ENCODE measurements around the gene TNFAIP8L1. TPM values are rescaled to one million over a fixed set of nuclear protein-coding genes. Genes with fewer than 3 reads are reported as not detected.

Gene TNFAIP8L1
- total RNA-seq, 1 experiment from 2014 or later = 6.3 TPM

GRCh38 chr19:4647676-4648644 lies 8.6 kb downstream of the TNFAIP8L1 start:
- no peak for DNase-seq (ENCODE audit: low spot score)

DNA sequence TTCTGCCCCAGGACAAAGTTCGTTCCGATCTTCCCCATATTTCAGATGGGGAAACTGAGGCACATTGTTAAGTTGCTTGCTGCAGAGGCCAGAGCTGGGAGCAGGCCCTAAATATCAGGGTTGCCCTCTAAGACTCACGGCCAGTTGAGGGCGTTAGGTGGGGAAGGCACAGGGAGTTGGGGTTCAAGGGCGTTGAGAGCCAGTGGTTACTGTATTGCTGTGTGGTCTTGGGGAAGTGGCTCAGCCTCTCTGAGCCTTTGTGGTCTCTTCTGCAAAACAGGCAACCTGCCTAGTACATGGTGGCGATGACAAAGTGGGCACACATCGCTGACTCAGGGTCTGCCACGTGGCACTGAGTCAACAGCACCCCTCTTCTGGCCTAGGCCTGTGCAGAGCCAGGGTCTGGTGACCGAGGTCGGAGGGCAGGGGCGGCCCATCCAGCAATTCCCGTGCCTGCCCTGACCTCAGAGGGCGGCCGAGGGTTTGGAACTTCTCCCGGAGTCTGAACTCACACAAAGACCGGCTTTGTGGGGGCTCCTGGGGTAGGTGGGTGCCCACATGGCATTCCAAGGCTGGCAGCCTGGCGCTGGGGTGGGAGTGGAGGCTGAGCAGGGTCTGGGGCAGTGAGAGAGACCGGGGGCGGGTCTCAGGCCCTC lies 10.2 kb downstream of the TNFAIP8L1 start:
- DNase-seq (ENCODE audit: low spot score) = no peak

DNA sequence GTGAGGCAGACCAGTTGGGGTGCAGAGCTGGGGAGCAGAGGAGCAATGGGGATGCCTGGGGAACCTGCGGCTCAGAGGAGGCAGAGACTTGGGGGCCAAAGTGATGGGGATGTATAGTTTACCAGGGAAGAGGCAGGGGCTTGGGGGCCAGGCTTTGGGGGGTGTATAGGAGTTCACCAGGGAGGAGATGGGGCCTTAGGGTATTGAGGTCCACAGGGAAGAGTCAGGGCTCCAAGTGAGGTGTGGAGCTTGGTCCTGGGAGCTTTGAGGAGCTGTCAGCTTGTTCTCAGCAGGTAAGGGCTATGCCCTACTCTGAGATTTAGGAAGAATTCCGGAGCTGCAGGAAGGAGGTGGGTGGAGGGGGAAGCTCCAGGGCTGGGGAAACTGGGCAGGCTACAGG lies 10.8 kb downstream of the TNFAIP8L1 start:
- DNase-seq (ENCODE audit: low spot score) = no peak

DNA sequence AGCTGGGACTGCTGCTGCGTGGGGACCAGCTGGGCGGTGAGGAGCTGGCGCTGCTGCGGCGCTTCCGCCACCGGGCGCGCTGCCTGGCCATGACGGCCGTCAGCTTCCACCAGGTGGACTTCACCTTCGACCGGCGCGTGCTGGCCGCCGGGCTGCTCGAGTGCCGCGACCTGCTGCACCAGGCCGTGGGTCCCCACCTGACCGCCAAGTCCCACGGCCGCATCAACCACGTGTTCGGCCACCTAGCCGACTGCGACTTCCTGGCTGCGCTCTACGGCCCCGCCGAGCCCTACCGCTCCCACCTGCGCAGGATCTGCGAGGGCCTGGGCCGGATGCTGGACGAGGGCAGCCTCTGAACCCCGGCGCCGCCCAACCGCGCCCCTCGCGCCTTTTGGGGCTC lies 12.8 kb downstream of the TNFAIP8L1 start:
- DNase-seq (ENCODE audit: low spot score) = no peak

- no peak for DNase-seq (ENCODE audit: low spot score)
Measured at GRCh38 chr19:4653793-4654436, 14.6 kb downstream of the TNFAIP8L1 start.

DNA sequence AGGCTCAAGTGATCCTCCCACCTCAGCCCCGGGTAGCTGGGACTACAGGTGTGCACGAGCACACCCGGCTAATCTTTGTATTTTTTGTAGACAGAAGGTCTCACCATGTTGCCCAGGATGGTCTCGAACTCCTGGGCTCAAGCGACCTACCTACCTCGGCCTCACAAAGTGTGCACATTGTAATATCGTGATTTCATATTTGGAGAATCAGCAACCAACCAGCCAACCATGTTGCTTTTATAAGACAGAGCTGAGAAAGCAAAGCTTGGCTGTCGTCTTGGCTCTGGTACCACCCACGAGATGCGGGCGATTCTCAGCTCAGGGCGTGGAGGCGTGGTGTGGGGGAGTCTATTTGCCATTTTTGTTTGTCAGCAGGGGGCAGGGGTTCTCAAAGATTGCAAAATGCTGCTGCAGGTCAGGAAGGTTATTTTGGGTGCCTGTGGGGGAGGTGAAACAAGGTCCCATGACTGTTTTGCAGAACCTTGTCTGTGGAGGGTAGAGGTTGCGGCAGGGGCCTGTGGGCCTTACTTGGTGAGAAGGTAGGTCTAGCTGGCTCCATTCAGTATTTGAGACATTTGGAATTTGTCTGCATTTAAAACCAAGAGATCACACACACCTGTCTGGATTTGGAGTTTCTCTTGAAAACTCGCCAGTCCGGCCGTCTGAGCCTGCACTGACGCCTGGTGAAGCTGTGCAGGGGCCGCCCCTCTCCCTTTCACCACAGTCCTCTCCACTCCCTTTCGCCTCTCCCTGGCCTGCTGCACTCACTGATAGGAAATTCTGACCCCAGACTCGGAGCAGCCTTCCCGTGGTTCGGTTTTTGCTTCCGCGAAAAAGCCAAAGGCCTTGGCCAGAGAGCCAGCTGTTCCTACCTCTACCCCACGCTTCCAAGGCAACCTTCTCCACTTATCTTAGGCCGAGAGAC lies 15.4 kb downstream of the TNFAIP8L1 start:
- DNase-seq (ENCODE audit: low spot score) = no peak

DNA sequence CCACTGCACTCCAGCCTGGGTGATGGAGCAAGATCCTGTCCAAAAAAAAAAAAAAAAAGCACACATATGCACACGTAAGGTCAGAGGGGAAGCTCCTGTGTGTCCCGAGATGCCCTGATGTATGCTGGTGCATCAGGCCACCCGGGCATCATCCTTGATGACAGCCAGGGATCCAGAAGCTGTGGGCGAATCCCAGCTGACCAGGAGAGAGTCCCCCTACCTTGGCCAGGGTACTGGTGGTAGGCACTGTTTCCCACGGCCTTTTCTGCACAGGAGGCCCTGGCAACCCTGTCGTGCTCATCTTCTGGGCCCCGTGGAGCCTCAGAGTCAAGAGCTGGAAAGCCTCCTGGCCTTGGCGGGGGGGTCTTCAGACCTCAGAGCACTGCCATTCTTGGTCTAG lies 16.8 kb downstream of the TNFAIP8L1 start:
- DNase-seq (ENCODE audit: low spot score) = no peak

DNA sequence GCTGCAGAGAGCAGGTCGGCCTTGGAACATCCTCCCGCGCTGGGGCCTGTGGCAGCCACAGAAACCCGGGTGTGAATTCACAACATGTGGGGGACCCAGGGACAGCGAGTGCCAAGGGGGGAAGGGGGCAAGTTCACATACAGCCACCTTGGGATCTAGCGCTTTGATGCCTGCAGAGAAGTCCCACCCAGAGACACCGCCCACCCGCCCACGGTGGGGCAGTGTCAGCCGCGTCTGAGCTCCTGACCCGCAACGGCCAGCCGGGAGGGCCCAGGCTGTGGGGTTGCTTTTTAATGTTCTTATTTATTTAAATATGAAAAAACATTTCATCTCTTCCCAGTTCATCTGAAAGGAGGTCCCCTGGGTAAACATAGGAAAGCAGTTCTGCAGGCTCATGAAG lies 17.9 kb downstream of the TNFAIP8L1 start:
- no peak for DNase-seq (ENCODE audit: low spot score)

DNA sequence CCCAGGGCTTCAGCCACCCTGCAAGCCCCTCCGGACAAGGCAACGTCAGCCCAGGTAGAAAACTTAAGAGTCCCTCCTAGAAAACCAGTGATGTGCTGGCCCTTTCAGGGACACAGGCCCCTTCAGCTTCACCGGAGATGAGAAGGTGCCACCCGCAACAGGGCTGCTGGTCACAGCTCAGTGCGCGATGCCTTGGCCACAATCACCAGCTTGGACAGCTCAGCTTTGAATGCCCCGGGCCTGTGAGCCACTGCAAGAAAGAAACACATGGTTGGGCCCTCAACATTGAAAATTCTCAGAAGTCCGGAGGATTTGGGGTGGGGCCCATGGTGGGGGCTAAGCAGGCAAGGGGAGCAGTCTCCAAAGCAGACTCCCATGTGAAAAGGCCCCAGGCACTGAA lies 18.5 kb downstream of the TNFAIP8L1 start:
- DNase-seq (ENCODE audit: low spot score) = no peak

- DNase-seq (ENCODE audit: low spot score) = no peak
Measured at GRCh38 chr19:4660181-4660791, 21.0 kb downstream of the TNFAIP8L1 start.

GRCh38 chr19:4660993-4661392 lies 21.7 kb downstream of the TNFAIP8L1 start:
- DNase-seq (ENCODE audit: low spot score) = no peak

GRCh38 chr19:4662020-4662695 lies 22.8 kb downstream of the TNFAIP8L1 start:
- no peak for DNase-seq (ENCODE audit: low spot score)

DNA sequence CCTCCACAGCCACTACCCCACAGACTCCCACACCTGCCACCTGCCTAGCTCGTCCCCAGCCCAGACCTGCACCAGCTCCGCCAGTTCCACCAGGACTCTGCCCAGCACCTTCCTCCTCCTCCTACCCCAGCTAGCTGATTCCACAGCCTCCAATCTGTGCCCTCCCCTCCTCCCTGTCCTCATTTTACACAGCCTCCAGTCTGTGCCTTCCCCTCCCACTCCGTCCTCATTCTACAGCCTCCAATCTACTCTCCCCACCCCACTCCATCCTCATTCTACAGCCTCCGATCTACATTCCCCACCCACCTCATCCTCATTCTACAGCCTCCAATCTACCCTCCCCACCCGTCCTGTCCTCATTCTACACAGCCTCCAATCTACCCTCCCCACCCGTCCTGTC lies 23.5 kb downstream of the TNFAIP8L1 start:
- no peak for DNase-seq (ENCODE audit: low spot score)

DNA sequence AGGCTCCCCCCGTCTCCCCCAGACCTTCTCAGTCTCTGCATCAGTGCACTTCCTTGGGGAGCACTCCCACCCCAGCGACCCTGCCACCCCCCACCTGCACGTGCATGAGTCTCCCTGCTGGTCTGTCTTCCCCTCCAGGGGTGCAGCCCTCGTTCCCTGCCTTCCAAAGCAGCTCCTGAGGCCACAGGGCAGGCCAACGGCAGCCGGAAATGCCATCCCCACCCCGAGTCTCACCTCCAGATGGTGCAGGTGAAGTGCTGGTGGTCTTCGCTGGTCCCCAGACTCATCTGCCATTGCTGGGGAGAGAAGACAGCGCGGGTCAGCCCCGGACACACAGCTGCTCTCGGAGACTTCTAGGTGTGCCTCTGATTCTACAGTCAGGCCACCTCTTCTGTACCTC lies 25.3 kb downstream of the TNFAIP8L1 start:
- no peak for DNase-seq (ENCODE audit: low spot score)

DNA sequence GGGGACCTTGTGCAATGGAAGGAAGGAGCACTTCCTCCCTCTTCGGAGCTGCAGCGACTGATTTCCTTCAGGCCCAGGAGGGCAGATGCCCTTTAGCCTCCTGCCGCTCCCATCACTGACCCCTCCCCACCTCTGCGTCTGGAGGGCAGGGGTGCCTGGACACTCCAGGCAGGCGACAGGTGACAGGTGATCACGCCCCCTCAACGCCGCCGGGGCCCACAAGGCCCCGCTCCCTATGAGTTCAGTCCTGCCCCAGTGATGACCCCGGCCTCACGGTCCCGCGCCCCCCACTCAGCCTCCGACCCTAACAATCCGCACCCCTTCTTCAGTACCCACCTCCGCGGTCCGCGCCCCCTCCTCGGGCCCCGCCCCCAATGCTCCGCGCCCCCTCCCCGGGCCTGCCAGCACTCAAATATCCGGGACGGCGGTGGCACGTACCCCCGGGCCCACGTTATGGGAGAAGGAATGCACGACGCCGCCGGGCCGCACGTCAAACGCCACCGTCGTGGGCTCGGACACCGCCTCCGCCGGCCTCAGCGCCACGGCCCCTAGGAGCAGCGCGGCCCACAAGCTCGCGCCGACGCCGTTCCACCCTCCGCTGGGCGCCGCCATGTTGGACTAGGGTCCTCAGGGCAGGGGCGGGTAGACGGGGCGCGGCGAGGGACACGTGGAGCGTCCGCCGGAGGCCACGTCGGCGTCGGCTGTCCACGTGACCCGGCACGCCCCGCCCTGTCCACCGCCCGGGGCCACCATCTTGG lies 30.6 kb downstream of the TNFAIP8L1 start, which contains the start of gene MYDGF:
Gene MYDGF (minus strand): TSS at position 620 of the 758 bp plus-strand sequence. CDS start 8 bp downstream, at position 612.
- peak; percentile 76 for DNase-seq (ENCODE audit: low spot score)

- DNase-seq (ENCODE audit: low spot score) = no peak
Measured at GRCh38 chr19:4671185-4671851, 32.0 kb downstream of the TNFAIP8L1 start.

- no peak for DNase-seq (ENCODE audit: low spot score)
Measured at GRCh38 chr19:4673216-4673615, 33.9 kb downstream of the TNFAIP8L1 start.

DNA sequence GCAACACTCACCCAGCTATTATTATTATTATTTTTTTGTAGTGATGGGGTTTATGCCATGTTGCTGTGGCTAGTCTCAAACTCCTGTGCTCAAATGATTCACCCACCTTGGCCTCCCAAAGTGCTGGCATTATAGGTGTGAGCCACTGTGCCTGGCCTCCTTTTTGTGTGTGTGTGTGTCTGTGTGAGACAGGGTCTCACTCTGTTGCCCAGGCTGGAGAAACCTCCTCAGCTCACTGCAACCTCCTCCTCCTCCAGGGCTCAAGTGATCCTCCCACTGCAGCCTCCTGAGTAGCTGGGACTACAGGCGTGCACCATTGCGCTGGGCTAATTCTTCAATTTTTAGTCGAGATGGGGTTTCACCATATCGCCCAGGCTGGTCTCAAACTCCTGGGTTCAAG lies 34.4 kb downstream of the TNFAIP8L1 start:
- DNase-seq (ENCODE audit: low spot score) = no peak

DNA sequence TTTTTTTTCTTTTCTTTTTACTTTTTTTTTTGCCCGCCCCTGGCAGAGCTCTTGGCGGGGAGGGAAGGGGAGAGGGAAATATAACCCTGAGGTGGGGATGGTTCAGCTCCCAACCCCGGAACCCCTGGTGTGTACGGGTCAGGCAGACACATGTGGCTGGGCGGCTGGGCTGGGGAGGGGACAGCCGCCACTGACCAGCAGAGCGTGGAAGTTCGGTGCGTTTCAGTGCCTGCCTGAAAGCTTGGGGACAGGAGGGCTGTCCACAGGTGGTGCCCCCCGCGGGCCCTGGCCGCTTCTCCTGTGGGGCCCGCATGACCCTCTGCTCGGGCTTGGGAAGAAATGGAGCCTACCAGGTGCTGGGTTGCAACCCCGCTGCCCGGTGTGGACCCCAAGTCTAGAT lies 36.0 kb downstream of the TNFAIP8L1 start:
- no peak for DNase-seq (ENCODE audit: low spot score)
